HG03457 (cell line): ENCODE data around the gene CD81.
"Not testable (repeated sequence)": the region's sequence is repeated elsewhere in the genome, so short reads cannot be mapped to it uniquely, and the experiment has no call there.

Source experiments
- ATAC-seq: cut with Tn5 transposase; IDR thresholded peaks from one replicate; pipeline ENCODE4 v1.9.1; 2021; ENCODE audit warnings: moderate number of reproducible peaks; ENCODE audit not compliant: unreplicated experiment

CD81 gene

DNA sequence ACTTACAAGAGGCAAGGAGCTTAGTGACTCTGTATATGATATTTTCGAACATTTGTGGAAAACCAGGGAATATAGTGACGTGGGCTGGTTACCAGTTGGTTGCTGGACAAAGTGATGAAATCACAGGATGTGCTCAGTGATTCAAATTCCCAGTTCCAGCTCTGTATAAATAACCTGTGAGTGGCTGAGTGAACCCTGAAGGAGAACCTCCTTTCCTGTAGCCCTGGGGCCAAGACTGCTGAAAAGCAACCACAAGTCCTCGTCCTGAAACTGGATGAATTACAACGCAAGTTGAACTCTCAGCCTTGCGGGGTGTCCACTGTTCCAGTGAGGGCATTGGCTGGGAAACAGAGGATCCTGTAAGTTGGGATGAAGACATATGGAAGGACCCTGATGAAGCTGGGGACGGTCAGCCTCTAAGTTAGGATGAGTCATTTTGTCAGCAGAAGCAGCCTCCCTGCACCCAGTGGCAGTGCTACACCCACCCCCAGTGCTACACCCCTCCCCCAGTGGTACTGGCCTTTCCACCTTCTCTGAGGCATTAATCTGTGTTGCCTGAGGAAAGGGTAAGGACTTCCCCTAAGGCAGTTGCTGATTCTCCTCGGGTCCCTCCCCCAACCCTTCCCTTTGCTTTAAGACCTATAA lies 22.0 kb upstream of the CD81 start:
- ATAC-seq = no peak

DNA sequence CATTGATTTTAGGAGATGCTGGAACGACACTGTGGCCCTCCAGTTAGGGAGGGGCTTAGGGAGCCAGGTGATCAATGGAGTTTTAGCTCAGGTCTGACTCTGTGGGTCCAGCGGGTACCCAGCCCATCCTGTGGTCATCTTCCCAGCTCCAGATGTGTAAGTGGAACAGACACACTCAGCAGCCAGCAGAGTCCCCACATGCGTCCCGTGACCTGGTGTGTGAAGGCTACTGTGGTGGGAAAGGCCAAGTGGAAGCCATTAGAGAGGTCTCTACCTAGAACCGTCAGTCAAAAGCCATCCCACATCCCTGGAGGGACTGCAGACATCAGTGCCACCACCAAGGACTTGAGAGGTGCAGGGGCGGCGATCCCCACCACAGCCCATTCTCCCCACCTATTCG lies 19.9 kb upstream of the CD81 start:
- ATAC-seq = no peak

DNA sequence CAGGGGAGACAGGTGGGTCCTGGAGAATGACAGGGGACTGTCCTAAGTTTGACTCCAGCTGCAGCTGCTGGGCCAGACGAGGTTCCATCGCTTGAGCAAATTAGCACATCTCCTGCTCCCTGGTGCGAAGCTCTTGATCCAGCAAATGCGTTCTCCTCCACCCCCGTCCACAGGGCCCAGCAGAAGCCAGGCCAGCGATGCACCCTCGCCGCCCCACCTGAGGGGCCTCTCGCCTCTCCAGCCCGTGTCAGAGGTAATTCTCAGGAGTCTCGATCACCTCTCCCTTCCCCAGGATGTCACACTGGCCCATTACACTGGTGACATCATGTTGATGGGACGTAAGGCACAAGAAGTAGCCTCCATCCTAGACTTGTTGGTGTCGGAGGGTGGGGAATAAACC lies 19.5 kb upstream of the CD81 start:
- ATAC-seq = not testable (repeated sequence)

DNA sequence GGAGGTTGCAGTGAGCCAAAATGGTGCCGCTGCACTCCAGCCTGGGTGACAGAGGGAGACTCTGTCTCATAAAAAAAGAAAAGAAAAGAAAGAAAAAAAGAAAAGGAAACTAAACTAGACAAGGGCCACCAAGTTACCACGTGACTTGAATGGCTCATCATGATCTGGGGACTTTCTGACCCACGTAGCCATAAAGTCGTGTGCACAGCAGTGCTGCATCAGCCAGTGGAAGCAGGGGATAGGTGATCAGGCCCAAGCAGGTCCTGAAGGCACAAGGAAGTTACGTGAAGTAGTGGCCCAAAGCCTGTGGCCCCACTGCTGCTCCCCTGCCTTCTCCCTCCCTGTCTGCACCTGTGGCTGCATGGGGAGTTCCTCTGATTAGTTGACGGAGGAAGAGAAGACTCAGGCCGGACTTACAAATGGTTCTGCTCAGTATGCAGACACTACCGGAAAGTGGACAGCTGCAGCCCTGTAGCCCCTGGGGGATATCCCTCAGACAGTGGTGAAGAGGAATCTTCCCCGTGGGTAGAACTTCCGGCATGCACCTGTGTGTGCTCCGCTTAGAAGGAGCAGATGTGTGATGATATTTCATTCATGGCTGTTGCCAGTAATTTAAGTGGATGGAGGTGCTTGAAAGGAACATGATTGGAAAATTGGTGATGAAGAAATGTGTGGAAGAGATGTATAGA lies 18.2 kb upstream of the CD81 start:
- no peak for ATAC-seq

DNA sequence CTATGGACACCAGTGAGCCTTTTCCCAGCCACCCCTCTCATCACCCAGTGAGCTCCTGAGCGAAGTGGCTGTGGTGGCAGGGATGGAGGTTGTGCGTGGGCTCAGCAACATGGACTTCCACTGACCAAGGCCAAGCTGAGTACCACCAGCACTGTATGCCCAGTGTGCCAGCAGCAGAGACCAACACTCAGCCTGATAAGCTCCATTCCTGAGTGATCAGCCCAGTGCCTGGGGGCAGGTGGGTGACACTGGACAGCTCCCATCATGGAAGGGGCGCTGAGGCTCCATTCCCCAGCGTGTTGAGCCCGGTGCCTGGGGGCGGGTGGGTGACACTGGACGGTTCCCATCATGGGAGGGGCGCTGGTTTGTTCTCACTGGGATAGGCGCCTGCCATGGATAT lies 17.6 kb upstream of the CD81 start:
- ATAC-seq = no peak

DNA sequence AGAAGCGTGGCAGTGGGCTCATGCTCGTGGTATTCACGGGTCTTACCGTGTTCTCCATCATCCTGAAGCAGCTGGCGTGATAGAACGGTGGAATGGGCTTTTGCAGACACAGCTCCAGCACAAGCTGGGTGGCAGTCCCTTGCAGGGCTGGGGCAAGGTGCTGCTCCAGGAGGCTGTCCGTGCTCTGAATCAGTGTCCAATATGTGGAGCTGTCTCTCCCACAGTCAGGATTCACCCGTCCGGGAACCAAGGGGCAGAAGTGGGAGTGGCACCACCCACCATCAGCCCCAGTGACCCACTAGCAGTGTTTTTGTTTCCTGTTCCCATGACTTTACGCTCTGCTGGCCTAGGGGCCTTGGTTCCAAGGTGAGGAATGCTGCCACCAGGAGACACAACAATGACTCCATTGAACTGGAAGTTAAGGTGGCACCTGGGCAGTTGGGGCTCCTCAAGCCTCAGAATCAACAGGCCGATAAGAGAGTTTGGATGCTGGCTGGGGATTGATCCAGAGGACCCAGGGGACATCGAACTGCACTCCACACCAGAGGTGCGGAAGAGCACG lies 16.9 kb upstream of the CD81 start:
- ATAC-seq = no peak

DNA sequence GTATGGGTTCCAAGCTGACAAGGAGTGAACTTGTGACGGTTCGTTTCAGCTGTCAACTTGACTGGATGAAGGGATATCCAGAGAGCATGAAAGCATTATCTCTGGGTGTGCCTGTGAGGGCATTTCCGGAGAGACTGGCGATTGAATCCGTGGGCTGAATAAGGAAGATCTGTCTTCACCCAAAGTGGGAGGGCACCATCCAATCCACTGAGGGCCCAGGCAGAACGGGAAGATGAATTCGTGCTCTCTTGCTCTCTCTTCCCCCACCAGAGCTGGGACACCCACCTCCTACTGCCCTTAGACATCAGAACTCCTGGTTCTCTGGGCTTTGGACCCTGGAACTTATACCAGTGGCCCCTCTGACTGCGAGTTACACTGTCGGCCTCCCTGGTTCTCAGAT lies 15.5 kb upstream of the CD81 start:
- ATAC-seq = no peak

DNA sequence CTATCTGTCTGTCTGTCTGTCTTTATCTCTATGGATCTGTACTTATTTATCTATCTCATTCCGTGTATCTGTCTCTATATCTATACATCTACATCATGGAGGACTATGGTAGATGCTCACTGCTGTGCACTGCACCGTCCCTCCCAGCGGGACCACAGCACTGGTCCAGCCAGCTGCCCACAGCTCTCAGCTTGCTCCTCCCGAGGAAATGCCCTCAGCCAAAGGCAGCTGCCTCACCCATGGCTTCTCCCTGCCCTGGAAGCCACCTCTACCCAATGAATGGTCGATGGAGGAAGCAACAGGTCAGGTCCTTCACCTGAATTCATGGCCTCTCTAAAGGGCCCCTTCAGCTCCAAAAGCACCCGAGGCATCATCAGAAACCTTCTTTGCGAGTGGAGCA lies 14.7 kb upstream of the CD81 start:
- ATAC-seq = no peak

DNA sequence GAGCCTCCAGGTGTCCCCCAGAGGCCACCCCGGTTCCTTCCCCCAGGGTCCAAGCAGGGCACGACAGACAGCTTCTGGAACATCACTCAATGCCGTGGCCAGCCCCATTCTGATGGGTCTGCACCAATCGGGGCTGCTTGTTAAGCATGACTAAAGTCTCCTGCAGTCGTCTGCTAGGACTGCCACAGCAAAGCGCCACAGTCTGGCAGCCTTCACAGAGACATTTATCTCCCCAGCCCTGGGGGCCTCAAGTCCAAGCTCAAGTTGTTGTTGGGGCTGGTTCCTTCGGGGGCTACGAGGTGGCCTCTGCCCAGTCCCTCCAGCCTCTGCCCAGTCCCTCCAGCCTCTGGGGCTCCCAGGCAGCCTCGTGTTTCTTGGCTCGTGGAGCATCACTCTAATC lies 14.0 kb upstream of the CD81 start:
- ATAC-seq = no peak

DNA sequence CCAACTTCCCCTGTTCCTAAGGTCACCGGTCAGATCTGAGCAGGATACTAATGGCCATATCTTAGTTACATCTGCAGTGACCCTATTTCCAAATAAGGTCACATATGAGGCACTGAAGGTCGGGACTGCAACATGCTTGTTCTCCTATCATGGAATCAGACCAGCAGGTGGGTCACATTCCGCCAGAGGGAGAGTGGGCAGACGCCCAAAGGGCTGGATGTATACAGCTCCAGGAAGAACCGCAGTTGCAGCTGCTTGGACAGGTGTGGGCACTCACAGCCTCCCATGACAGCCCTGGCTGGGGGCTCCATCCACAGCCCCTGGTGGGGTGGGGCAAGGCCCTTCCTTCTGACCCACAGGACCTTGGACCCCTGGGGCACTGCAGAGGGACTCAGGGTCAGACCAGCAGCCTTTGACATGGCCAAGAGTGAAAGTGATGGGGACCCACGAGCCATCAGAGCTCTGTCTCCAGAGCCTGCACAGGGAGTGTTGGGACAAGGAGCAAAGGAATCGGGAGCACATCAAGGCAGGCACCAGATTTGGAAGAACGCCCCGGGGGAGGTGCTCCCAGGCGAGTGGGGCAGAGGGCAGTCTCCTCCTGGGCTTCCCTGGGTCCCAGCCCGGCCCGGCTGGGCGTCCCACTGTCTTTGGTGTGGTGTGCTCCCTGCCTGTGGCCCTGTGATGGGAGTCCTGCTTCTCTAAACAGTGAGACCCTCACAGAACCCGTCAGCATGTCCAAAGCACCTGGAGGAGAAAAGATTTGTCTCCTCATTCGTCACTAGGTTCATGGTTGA lies 13.3 kb upstream of the CD81 start:
- no peak for ATAC-seq

DNA sequence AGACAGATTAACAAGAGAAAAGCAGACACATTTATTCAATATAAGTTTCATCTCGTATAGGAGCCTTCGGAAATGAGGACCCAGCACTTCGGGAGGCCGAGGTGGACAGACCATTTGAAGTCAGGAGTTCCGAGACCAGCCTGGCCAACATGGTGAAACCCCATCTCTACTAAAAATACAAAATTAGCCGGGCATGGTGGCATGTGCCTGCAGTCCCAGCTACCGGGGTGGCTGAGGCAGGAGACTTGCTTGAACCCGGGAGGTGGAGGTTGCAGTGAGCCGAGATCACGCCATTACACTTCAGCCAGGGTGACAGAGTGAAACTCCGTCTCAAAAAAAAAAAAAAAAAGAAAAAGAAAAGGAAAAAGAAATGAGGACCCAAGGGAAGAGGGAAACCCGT lies 12.7 kb upstream of the CD81 start:
- not testable (repeated sequence) for ATAC-seq

DNA sequence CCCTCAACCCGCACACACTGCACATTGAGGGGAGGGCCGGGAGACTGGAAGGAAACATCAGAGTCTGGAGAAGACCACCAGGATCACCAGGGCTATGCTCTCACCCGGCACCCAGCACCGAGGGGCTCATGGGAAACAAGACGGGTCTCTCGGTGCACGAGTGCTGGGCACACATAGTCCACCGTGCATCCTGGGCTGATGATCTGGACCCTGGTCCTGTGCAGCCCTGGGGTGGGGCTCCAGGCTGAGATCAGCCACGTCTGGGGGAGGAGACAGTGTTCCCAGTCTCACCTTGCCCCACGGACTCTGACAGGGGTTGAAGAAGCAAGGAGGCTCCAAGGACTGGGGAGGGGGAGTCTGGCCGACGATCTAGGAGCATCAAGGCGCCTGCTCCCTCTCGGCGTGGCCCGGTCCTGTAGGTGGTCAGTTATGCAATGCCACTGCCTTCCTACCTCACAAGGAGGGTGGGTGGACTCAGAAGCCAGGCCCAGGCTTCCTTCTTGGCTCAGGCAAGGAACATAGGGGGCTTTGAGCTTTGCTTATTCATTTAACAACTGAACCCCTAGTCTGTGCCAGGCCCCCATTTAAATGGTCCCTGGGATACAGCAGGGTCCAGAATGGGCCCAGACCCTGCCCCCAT lies 11.4 kb upstream of the CD81 start:
- ATAC-seq = no peak

DNA sequence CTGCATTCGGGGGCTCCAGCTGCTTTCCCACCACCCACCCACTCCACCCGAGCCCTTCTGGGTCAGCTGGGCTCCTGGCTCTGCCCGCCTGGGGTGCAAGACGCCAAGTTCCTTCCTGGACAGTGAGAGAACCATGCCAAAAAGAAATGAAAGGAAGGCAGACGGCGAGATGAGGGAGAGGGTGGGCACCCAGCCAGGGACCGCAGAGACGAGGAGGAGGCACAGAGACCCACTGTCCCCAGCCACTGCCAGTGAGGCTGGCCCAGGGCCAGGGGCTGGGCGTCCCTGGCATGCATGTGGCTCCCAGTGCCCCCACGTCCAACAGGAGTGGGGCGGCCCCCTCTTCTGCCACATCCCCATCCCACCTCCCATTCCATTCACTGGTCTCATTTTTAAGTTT lies 10.8 kb upstream of the CD81 start:
- no peak for ATAC-seq

DNA sequence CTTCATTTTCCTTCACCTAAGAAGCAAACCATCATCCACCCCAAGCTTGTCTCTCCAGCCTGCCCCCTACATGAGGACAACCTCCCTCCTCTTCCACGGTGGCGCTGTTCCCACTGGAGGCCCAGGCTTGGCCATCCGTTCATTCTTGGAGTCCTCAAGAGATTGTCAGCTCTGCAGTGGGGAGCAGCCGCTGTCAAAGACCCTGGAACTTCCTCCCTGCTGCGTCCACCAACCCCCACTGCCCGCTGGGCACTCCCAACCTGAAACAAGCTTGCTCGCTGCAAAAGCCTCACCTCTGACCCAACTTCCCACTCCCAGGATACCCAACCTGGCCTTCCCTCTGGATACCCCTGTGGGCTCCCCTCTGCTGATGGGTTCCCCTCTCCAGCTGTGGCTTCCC lies 10.4 kb upstream of the CD81 start:
- no peak for ATAC-seq

DNA sequence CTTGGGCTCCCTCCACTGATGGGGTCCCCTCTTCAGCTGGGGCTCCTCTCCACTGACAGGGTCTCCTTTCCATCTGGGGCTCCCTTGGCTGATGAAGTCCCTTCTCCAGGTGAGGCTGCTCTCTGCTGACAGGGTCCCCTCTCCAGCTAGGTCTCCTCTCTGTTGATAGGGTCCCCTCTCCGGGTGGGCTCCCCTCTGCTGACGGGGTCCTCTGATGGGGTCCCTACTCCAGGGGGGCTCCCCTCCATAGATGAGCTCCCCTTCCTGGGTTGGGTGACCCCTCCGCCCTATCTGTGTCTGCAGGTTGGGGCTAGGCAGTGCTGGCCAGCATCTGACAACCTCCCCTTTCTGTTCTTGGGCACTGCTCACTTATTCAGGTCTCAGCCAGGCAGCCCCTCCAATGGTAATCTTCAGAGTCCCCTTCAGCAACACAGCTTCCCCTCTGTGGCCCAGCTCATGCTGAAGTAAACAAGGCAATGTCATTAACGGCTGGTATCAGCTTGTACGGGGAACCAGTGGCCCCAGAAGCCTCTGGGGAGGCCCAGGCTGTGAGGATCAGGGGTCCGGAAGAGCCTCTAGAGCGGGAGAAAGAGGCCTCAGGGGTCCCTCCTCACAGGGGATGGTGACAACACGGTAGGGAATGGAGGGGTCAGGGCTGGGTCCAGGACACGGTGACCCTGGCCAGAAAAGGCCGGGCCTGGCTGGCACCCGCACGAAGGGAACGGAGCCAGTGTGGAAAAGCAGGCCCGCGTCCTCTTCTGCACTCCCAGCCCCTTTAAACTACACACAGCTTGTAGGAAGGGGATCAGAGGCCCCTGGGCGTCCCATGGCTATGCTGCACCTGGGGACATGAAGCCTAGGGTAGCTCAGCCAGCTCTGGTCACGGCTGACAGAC lies 9.6 kb upstream of the CD81 start:
- ATAC-seq = no peak

DNA sequence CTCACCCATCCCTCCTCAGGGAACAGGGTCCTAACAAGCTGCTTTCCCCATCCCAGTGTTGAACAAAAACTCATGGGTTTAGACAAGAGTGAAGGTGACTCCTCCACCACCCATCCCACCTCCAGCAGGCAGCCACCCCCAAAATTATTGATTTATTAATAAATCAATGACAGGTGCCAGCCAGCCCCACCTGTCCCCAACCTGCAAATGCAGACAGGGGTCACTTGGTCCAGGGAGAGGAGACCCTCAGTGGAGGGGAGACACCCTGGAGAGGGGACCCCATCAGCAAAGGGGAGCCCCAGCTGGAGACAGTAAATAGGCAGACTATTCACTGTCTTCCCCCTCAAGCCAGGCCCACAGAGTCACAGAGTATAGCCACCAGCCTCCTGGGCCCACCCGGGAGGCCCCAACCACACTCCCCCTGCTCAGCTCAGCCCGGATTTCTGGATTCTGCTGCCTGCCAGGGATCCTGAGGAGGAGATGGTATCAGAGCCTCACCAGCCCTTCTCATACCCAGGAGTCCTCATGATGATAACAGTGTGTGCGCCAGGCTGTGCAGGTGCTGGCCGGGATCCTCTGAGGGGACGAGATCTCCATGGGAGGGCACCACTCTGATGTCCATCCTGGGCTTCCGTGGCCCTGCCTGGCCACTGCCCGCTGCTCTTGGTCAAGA lies 8.8 kb upstream of the CD81 start:
- no peak for ATAC-seq

DNA sequence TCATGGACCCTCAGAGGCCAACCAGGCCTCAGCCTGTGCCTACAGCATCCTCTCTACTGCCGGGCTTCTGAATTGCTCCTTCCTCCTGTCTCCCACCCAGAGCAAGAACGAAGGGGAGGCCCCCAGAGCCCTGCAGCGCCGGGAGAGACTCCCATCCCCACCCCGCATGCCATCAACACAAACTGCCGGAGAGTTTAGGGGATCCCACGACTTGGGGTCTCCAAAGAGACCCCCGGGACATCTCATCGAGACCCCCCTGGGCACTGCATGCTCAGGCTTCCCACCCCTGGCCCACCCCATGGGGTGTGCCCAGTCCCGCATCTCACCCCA lies 8.3 kb upstream of the CD81 start:
- ATAC-seq = no peak

DNA sequence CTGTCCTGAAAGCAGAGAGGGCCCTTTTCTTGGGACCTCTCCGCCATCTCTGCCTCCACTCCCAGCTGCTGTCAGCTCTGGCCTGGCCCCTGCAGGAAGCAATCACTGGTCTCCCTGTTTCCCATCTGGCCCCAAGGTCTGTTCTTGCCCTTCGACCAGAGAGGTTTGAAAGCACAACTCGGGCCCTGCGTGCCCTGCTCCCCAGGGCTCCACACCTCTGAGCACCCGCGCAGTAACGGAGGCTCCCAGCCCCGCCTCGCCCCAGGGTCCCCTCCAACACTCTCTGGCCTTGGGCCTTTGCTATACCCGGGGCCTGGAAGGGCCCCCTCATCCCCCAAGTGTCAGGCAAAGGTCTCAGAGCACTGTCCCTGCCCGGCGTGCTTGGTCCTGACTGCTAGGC lies 7.8 kb upstream of the CD81 start:
- ATAC-seq = no peak

DNA sequence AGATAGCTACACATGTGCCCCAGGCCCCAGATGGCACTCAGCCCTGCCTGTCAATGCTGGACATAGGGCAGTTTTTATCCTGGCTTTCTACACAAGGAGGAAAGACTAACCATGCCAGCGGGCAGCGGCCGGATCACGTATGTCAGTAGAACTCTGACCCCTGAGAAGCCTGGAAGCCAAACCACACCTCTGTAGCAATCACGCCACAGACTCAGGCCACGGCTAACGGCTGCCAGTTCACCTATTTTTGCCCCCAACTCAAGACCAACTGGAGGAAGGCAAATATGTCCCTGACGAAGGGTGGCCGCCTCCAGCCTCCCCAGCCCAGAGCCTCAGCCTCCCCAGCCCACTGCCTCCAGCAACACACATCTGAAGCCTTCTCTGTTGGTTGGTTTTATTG lies 7.2 kb upstream of the CD81 start:
- no peak for ATAC-seq
